Right atrium auricular region (tissue), 2 donors: Measurements from ENCODE around the gene CER1. TPM values are rescaled to one million over a fixed set of nuclear protein-coding genes. Genes with fewer than 3 reads are reported as not detected.

ENCODE experiments used
- DNase-seq: peaks from one replicate; pipeline ENCODE4 v3.0.0-alpha.2; 2019; ENCODE audit warnings: low spot score
- H3K27ac ChIP-seq, 2 donors: fragments of 200-600 bp; sonication (generic); 1 replicate in 1 of 2; 2 replicates in 1 of 2; pipeline ENCODE4 v1.5.1; 2016 to 2019
- H3K27me3 ChIP-seq, 2 donors: fragments of 200-600 bp; sonication (generic); one replicate each; pipeline versions ENCODE4 v1.5.1 to v1.6.0; 2017 to 2019
- H3K36me3 ChIP-seq: fragments of 200-600 bp; sonication (generic); one replicate; pipeline ENCODE4 v1.5.1; 2016
- H3K4me1 ChIP-seq, 2 donors: fragments of 200-600 bp; sonication (generic); one replicate each; pipeline versions ENCODE4 v1.5.1 to v1.6.0; 2017 to 2019
- H3K4me3 ChIP-seq, 2 donors: fragments of 200-600 bp; sonication (generic); 1 replicate in 1 of 2; 2 replicates in 1 of 2; pipeline ENCODE4 v1.5.1; 2017 to 2019; ENCODE audit warnings: mild to moderate bottlenecking in 1 of 2, moderate library complexity in 1 of 2
- H3K9me3 ChIP-seq, 2 donors: fragments of 200-600 bp; sonication (generic); one replicate each; pipeline ENCODE4 v1.5.1; 2019
- total RNA-seq, 2 donors: library from RNA; depleted of rRNA; stranded (reverse); fragments of >200 nt; gene quantifications; one replicate each; pipeline ENCODE4 v1.1.0, GENCODE V29; 2016
- TF ChIP-seq, protein P1 (sequence below), 2 donors: fragments of 200-600 bp; sonication (generic); IDR thresholded peaks; one replicate each; pipeline ENCODE4 v1.5.1; 2019; ENCODE audit warnings: antibody characterized with exemption in 2 of 2

Gene CER1
- total RNA-seq, 2 donors from 2014 or later, result not detected

DNA sequence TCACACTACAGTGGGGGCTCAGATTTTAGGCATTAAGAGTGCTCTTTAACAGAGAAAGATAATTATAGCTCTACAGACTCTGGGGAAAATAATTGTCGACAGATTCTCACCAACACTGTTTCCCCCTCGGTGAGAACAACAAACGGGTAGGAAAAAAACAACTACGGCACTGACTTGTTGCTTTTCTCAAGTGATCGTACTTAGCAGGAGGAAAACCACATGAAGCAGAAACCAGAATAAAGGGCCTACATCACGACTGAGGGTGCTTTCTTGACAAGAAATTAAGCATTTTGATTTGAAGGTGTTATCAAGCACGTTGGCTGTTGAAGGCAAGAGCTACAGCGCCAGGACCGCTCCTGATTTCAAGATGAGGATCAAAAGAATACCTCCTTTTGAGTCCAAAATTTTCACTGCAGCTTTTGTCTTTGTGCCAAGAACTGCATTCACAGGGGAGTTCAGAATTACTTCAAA is 27.2 kb upstream of the CER1 start:
- Histone ChIP-seq H3K4me1 (no peaks in the 10 kb centered on the region), H3K9me3 (no peaks in the 10 kb centered on the region), H3K4me3 (no peak overlapping the region), H3K27me3 (no peaks in the 10 kb centered on the region), H3K36me3 (no peaks in the 10 kb centered on the region), H3K27ac (no peak overlapping the region)
- no peak for DNase-seq
- TF ChIP-seq, protein P1, sequence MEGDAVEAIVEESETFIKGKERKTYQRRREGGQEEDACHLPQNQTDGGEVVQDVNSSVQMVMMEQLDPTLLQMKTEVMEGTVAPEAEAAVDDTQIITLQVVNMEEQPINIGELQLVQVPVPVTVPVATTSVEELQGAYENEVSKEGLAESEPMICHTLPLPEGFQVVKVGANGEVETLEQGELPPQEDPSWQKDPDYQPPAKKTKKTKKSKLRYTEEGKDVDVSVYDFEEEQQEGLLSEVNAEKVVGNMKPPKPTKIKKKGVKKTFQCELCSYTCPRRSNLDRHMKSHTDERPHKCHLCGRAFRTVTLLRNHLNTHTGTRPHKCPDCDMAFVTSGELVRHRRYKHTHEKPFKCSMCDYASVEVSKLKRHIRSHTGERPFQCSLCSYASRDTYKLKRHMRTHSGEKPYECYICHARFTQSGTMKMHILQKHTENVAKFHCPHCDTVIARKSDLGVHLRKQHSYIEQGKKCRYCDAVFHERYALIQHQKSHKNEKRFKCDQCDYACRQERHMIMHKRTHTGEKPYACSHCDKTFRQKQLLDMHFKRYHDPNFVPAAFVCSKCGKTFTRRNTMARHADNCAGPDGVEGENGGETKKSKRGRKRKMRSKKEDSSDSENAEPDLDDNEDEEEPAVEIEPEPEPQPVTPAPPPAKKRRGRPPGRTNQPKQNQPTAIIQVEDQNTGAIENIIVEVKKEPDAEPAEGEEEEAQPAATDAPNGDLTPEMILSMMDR (IDR thresholded peaks at IDR 0.05), result no peak

DNA sequence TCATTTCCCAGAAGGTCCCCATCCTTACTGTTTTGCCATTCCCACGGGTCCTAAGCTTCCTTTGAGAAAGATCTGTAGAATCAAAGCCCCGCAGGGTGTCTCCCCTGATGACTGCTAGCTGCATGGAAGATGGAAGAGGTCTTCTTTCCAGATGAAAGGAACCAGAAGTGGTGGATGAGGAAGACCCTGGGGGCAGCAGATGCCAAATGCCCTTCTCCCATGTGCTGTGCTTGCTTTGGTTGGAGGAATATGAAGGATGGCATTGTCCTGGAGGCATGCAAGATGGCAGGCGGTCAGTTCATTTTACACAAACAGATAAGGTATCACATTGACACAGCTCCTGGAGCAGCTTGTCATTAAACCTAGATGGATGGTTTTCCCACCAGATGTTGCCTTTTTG is 25.8 kb upstream of the CER1 start:
- Histone ChIP-seq H3K4me1 (no peaks in the 10 kb centered on the region), H3K4me3 (no peak overlapping the region), H3K9me3 (no peaks in the 10 kb centered on the region), H3K36me3 (no peaks in the 10 kb centered on the region), H3K27ac (no peak overlapping the region), H3K27me3 (no peaks in the 10 kb centered on the region)
- no peak for DNase-seq
- TF ChIP-seq, protein P1 (IDR thresholded peaks at IDR 0.05), result no peak

DNA sequence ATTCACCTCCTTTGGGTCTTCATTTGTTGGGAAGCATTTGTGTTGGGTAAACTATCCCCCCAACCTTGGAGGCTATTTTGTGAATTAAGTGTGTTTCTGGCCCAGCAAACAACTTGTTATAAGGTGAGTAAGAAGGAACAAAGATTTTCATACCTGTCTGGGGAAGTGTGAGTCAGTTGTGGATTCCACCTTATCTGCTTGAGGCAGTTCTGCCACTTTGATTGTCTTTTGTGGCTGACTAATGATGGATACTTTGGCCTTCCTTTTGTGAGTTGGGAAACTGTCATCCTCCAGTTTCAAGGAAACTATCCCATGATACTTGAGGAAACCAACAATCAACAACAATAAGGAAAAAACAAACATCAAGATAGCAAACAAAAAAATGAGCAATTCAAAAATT is 24.6 kb upstream of the CER1 start:
- H3K27ac ChIP-seq, result no peak overlapping the region
- no peaks in the 10 kb centered on the region for H3K4me1 ChIP-seq
- TF ChIP-seq, protein P1 (IDR thresholded peaks at IDR 0.05), result no peak
- H3K36me3 ChIP-seq, result no peaks in the 10 kb centered on the region
- H3K4me3 ChIP-seq, result no peak overlapping the region
- DNase-seq, result no peak
- H3K9me3 ChIP-seq, result no peaks in the 10 kb centered on the region
- H3K27me3 ChIP-seq, result no peaks in the 10 kb centered on the region

DNA sequence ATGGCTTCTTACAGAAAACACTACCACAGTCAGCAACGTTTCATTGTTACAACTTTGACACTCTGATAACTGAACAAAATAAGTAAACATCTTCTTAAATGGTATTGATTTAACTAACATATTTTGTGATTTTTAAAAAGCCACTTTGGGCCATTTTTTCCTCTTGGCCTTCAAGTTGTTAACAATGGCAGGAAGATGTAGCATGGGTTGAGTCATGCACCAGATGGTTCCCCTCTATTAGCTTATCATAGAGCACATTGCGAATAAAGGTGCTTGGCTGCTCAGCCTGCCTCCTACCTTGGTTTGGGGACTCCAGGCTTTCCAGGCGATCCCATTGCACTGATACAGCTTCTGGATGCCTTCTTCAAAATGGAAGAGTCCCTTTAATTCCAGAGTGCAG is 24.1 kb upstream of the CER1 start:
- TF ChIP-seq, protein P1 (IDR thresholded peaks at IDR 0.05), result no peak
- Histone ChIP-seq H3K27ac (no peak overlapping the region), H3K36me3 (no peaks in the 10 kb centered on the region), H3K4me1 (no peaks in the 10 kb centered on the region), H3K9me3 (no peaks in the 10 kb centered on the region), H3K4me3 (no peak overlapping the region), H3K27me3 (no peaks in the 10 kb centered on the region)
- DNase-seq, result no peak

DNA sequence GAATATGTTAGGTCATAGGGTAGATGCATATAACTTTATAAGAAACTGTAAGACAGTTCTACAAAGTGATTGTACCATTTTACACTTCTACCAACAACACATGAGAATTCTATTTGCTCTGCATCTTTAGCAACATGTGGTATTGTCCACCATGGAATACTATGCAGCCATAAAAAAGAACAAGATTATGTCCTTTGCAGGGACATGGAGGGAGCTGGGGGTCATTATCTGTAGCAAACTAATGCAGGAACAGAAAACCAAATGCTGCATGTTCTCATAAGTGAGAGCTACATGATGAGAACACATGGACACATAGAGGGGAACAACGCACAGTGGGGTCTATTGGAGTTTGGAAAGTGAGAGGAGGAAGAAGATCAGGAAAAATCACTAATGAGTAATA is 22.2 kb upstream of the CER1 start:
- no peak overlapping the region for H3K27ac ChIP-seq
- TF ChIP-seq, protein P1 (IDR thresholded peaks at IDR 0.05), result no peak

DNA sequence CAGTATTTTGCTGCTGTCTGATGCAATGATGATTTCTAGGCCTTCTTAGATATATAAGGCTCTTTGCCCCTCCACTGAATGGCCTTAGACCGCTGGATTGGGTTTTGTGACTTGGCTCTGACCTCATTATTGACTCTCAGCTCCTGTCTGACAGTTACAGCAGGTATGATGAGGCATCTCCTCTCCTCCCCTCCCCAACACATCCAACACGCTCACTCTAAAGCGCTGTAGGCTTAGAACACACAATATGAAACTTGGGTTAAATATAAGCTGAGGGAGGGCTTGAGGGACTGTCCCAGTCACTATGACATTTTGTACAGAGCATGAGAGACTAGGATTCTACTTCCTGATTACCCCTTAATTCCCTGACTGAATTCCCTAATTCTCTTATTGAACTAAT is 18.8 kb upstream of the CER1 start:
- no peak overlapping the region for H3K27ac ChIP-seq
- no peaks in the 10 kb centered on the region for H3K36me3 ChIP-seq
- TF ChIP-seq, protein P1 (IDR thresholded peaks at IDR 0.05), result no peak
- DNase-seq, result no peak
- no peak overlapping the region for H3K4me3 ChIP-seq
- no peaks in the 10 kb centered on the region for H3K4me1 ChIP-seq
- H3K27me3 ChIP-seq, result no peaks in the 10 kb centered on the region
- H3K9me3 ChIP-seq, result no peaks in the 10 kb centered on the region

More for the DNA sequence above, 22.2 kb upstream of the CER1 start:
- no peaks in the 10 kb centered on the region for H3K4me1 ChIP-seq
- DNase-seq, result no peak
- H3K27me3 ChIP-seq, result no peaks in the 10 kb centered on the region
- no peaks in the 10 kb centered on the region for H3K36me3 ChIP-seq
- no peaks in the 10 kb centered on the region for H3K9me3 ChIP-seq
- H3K4me3 ChIP-seq, result no peak overlapping the region
